Hair follicle dermal papilla cell (primary cell): ENCODE measurements around the gene PLAC8. TPM values are rescaled to one million over a fixed set of nuclear protein-coding genes. Genes with fewer than 3 reads are reported as not detected.

Experiments used
- total RNA-seq: library from RNA; depleted of rRNA; stranded (reverse); fragments of >200 nt; gene quantifications from 2 replicates; pipeline ENCODE4 v1.2.3, GENCODE V29; 2012

PLAC8 gene
- 0.12 and 1.1 TPM in 2 replicates for total RNA-seq

GRCh38 chr4:83114576-83114975, at the start of gene PLAC8:
Gene PLAC8 (minus strand): TSS chr4:83114729. CDS start chr4:83107921, 6,808 bp downstream.

Other genes with a start within 250 kb of the PLAC8 start
- gene SEC31A, start 223.6 kb downstream of the PLAC8 start, total RNA-seq, result 560 and 634 TPM in 2 replicates
- gene THAP9, start 214.0 kb downstream of the PLAC8 start, total RNA-seq, result 5.0 and 5.7 TPM in 2 replicates
- gene LIN54, start 103.9 kb downstream of the PLAC8 start, total RNA-seq, result 11.5 and 13.5 TPM in 2 replicates
- 57.0 and 61.2 TPM in 2 replicates for gene COPS4, start 79.5 kb downstream of the PLAC8 start, total RNA-seq
- gene COQ2, start 170.1 kb upstream of the PLAC8 start, total RNA-seq, result 7.3 and 8.4 TPM in 2 replicates
- 0.16 and 0.49 TPM in 2 replicates for gene HPSE, start 220.1 kb upstream of the PLAC8 start, total RNA-seq